HG03442 (cell line): ENCODE data around the gene SIVA1.

Experiments
- ATAC-seq: cut with Tn5 transposase; IDR thresholded peaks from one replicate; pipeline ENCODE4 v1.9.1; 2021; ENCODE audit warnings: mild to moderate bottlenecking, moderate library complexity; ENCODE audit not compliant: unreplicated experiment

The SIVA1 gene

DNA sequence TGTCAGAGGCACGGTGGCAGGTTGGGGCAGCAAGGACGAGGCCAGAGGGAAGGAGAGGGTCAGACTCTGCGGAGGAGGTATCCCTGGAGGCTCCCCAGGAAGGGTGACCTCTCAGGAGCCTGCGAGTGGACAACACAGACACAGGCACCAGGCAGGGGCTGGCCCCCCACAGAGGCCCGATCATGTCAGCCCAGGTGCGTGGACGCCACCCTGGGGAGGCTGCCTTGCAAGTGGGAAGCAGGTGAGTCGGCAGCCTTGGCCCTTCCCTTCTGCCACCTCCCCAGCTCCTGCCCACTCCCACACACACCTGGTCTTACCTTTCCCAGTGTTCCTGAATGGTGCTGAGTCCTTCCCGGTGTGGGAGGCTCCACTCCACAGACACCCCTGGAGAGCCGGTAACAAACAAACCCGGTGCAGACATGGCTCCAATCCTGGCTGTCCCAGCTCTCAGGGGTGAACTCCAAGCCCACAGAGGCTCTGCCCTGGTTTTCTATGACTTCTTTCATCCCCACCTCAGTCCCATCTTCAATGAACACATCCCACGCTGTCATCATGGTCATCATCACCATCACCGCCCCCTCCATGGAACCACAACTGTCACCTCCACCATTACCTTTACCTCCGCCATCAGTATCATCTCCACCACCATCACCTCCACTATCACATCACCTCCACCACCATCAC lies 53.1 kb downstream of the SIVA1 start:
- no peak for ATAC-seq

GRCh38 chr14:104806625-104807465 lies 53.9 kb downstream of the SIVA1 start:
- no peak for ATAC-seq

DNA sequence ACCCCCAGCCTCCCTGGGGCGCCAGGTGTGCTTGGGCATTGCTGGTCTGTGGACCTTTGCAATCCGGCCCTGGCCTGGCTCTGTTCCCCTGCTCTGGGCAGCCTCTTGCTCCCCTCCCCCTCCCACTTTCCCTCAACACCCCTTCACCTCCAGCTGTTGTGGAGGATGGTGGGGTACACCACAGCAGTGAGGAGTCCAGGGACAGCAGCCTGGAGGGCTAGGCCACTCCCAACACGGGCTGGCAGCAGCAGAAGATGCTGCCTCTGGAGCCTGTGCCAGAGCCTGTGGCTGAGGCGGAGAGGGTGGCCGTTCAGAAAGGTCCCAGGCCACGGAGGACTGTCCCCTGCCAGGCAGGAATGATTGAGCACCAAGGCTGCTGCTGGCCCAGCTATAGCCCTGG lies 55.5 kb downstream of the SIVA1 start:
- no peak for ATAC-seq
